ENCODE measurements around the gene CDCA7L.
"Not testable (repeated sequence)": the region's sequence is repeated elsewhere in the genome, so short reads cannot be mapped to it uniquely, and the experiment has no call there.

CDCA7L gene

GRCh38 chr7:21867226-21867625, 78.5 kb downstream of the CDCA7L start:
- H3K4me3 ChIP-seq (ENCODE audit: low read depth, low read length) = no peak overlapping the region
- no peak for DNase-seq (ENCODE audit: low read depth)

DNA sequence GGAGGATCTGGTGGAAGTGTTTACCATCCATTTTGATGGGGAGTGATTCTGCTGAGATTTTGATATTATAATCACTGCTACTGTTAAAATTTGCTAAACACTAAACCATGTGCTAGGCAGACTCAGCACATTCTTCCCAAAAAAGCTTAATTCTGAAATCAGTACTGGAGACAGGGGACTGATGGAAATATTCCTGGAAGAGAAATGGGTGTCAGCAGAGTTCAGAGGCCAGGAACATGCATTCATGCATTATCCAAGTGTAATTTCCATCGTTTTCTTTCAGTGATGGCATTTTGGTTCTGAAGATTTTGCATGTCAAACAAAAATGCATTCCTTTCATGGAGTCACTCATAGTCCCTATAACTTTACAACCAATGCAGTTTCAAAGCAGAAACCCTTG, 79.0 kb downstream of the CDCA7L start:
- H3K4me3 ChIP-seq (ENCODE audit: low read depth, low read length) = no peak overlapping the region
- no peak for DNase-seq (ENCODE audit: low read depth)

DNA sequence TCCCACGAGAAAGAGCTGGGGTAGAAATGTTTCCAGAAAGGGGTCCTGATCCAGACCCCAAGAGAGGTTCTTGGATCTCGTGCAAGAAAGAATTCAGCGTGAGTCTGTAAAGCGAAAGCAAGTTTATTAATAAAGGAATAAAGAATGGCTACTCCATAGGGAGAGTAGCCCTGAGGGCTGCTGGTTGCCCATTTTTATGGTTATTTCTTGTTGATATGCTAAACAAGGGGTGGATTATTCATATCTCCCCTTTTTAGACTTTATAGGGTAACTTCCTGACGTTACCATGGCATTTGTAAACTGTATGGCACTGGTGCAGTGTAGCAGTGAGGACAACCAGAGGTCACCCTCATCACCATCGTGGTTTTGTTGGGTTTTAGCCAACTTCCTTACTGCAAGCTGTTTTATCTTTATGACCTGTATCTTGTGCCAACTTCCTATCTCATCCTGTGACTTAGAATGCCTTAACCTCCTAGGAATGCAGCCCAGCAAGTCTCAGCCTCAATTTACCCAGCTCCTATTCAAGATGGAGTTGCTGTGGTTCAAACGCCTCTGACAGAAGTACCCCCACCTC, 80.0 kb downstream of the CDCA7L start:
- not testable (repeated sequence) for DNase-seq (ENCODE audit: low read depth); H3K4me3 ChIP-seq (ENCODE audit: low read depth, low read length)

- DNase-seq (ENCODE audit: low read depth) = no peak
- no peak overlapping the region for H3K4me3 ChIP-seq (ENCODE audit: low read depth, low read length)
These were observed 94.1 kb downstream of the CDCA7L start for GRCh38 chr7:21851559-21851967.

All from skeletal muscle cell (primary cell).